HG03469 (cell line): ENCODE data around the gene MRNIP.

Experiments
- ATAC-seq: cut with Tn5 transposase; IDR thresholded peaks from one replicate; pipeline ENCODE4 v1.9.1; 2021; ENCODE audit warnings: mild to moderate bottlenecking, moderate library complexity, moderate number of reproducible peaks; ENCODE audit not compliant: unreplicated experiment

MRNIP gene

DNA sequence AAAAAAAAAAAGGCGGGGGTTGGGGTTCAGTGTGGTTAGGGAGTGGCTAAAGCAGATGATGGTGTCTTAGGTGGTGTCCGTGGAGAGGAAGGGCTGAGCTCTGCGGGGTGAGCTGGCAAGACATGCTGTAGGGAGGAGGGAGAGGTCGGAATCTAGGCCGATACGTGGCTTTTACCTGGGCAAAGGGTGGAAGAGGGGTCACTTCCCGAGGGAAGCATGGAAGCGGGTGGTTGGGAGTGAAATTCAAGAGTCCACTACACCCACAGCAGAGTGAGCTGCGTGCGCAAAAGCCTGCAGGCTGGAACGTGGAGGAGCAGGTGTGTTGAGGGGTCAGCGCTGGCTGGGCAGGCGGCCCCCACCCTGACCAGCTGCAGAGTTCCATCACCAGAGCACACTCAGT lies 31.3 kb upstream of the MRNIP start:
- no peak for ATAC-seq

DNA sequence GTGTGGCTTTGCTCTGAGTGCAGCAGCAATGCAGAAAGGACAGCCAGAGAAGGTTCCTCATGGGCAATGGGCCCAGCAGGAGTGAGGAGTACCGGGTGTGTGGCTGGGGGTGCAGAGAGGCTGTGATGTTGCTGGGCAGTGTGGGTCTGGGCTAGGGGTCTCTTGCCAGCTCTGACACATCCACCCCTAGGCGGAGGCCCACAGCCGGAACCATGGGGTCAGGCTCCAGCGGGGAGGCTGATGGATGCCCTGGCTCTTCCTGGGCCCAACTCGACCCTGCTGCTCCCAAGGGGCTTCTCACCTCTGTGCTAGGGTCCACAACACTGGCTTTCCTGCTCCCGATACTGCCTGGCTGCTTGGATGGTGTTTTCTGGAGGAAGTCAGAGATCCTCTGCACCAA lies 29.2 kb upstream of the MRNIP start:
- ATAC-seq: no peak

GRCh38 chr5:179887095-179887494 lies 28.5 kb upstream of the MRNIP start:
- ATAC-seq: no peak

DNA sequence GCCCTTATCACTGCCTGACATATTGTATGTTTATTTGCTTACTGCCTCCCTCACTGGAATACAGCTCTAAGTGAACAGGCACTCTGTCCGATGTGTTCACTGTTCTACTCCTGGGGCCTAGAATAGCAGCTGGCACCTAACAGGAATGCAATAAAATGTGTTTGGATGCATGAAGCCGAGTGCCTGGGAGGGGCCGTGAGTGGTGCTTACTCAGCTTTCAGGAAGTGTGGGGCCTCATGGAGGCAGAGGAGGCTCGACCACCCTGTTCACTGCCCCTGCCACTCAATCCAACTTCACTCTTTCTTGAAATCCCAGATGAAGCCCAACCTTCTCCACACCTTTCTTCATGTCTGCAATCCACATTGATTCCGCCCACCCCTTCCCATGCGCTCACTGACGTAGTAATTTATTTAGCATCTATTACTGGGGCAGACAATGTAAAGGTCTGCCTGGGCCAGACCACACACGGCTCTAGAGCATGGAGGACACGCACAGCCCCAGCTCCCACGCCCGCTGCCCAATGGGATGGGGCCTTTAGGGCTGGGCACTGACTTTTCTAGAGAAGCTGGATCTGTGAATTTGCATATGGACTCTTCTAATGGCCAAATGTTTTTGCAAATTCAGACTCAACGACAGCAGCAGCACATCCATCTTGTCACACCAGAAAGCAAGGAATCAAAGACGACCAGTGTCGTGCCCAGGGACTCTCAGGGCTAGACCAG lies 27.7 kb upstream of the MRNIP start:
- no peak for ATAC-seq

- no peak for ATAC-seq
These were observed 27.0 kb upstream of the MRNIP start for GRCh38 chr5:179885491-179886090.

- no peak for ATAC-seq
These were observed 24.5 kb upstream of the MRNIP start for GRCh38 chr5:179883163-179883562.

- no peak for ATAC-seq
These were observed 23.7 kb upstream of the MRNIP start for GRCh38 chr5:179882338-179882737.

- no peak for ATAC-seq
These were observed 22.4 kb upstream of the MRNIP start for GRCh38 chr5:179880848-179881590.

- no peak for ATAC-seq
These were observed 21.5 kb upstream of the MRNIP start for GRCh38 chr5:179880066-179880650.

- no peak for ATAC-seq
These were observed 21.0 kb upstream of the MRNIP start for GRCh38 chr5:179879690-179880010.

GRCh38 chr5:179879003-179879689 lies 20.5 kb upstream of the MRNIP start:
- ATAC-seq: no peak

GRCh38 chr5:179878222-179879002 lies 19.8 kb upstream of the MRNIP start:
- no peak for ATAC-seq

DNA sequence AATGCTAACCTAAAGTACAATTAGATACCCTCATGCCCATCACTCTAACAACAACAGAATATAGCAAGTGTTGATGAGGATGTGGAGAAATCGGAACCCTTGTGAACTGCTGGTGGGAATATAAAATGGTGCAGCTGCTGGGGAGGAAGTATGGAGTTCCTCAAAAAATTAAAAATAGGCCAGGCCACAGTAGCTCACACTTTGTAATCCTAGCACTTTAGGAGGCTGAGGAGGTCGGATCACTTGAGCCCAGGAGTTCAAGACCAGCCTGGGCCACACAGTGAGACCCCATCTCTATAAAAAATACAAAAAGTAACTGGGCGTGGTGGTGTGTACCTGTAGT lies 18.0 kb upstream of the MRNIP start:
- ATAC-seq: no peak

- ATAC-seq: no peak
These were observed 17.4 kb upstream of the MRNIP start for GRCh38 chr5:179875741-179876609.

GRCh38 chr5:179874536-179875292 lies 16.1 kb upstream of the MRNIP start:
- no peak for ATAC-seq

DNA sequence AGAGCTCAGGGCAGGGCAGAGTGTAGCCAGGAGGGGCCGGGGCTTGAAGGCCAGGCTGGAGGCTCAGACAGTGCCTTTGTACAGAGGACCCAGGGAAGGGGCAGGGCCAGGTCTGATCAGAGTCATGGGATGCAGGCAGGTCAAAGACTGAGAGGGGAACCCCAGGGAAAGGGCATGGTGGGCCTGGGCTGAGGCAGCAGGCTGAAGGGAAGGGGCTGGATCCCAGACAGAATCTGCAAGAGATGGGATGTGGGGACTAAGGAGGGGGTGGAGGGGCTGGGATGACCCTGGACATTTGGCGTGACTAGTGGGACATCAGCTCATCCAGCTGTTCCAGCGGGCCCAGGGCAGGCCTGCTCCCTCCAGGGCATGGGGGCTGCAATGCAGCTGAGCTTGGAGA lies 15.5 kb upstream of the MRNIP start:
- ATAC-seq: no peak

- ATAC-seq: no peak
These were observed 15.0 kb upstream of the MRNIP start for GRCh38 chr5:179873588-179874110.

- no peak for ATAC-seq
These were observed 14.4 kb upstream of the MRNIP start for GRCh38 chr5:179872828-179873575.
